HEK293 (cell line): ENCODE data around the gene FUT9.

Experiments
- CTCF ChIA-PET: fragments of 350-600 bp; formaldehyde crosslinking; extraction: SDS; loops from one replicate; lab custom pipeline; 2021; ENCODE audit warnings: antibody characterized with exemption; lab: Yijun Ruan, JAX
- POLR2A ChIA-PET: fragments of 300-600 bp; formaldehyde crosslinking; extraction: SDS; loops from one replicate; lab custom pipeline; 2020; ENCODE audit warnings: antibody characterized with exemption, inconsistent platforms; lab: Yijun Ruan, JAX
- H3K27ac ChIP-seq: fragments of 200-500 bp; sonication (Bioruptor generic); 2 replicates; pipeline ENCODE4 v1.5.1; 2014; ENCODE audit warnings: low read depth, low read length, control low read depth, inconsistent platforms; ENCODE audit errors: extremely low read depth
- H3K36me3 ChIP-seq, 2 experiments: fragments of 200-500 bp in 1 of 2; sonication (Bioruptor generic) in 1 of 2; 1 replicate in 1 of 2; 2 replicates in 1 of 2; pipeline ENCODE4 v1.5.1; 2014 to 2017; ENCODE audit warnings: inconsistent platforms in 2 of 2, low read length in 2 of 2; ENCODE audit not compliant: control insufficient read depth in 2 of 2, insufficient read depth in 1 of 2
- H3K4me1 ChIP-seq: fragments of 200-500 bp; sonication (Bioruptor generic); 2 replicates; pipeline ENCODE4 v1.5.1; 2014; ENCODE audit warnings: mild to moderate bottlenecking, low read length, inconsistent platforms; ENCODE audit not compliant: control insufficient read depth, insufficient read depth
- H3K4me3 ChIP-seq: 2 replicates; pipeline ENCODE4 v1.5.1; 2011; ENCODE audit warnings: low read depth, mild to moderate bottlenecking, control low read depth, low read length, moderate library complexity
- H3K9me3 ChIP-seq: fragments of 200-500 bp; sonication (Bioruptor generic); 2 replicates; pipeline ENCODE4 v1.5.1; 2014; ENCODE audit warnings: low read depth, low read length, inconsistent platforms; ENCODE audit not compliant: control insufficient read depth, insufficient read depth
- MEIS1 ChIP-seq: sonication (generic); formaldehyde crosslinking; IDR thresholded peaks from 2 replicates; pipeline ENCODE4 v1.8.1; 2022; ENCODE audit warnings: missing genetic modification reagents, mild to moderate bottlenecking, borderline replicate concordance
- REPIN1 ChIP-seq: fragments of 450-650 bp; formaldehyde crosslinking; IDR thresholded peaks from 2 replicates; pipeline ENCODE4 v1.5.1; 2017; ENCODE audit warnings: missing biosample characterization, missing genetic modification characterization, low read depth
- SCRT2 ChIP-seq: fragments of 450-650 bp; formaldehyde crosslinking; IDR thresholded peaks from 2 replicates; pipeline ENCODE4 v1.5.1; 2016; ENCODE audit warnings: missing biosample characterization, missing genetic modification characterization
- ZBTB20 ChIP-seq: fragments of 450-650 bp; formaldehyde crosslinking; IDR thresholded peaks from 2 replicates; pipeline ENCODE4 v1.5.1; 2016; ENCODE audit warnings: missing biosample characterization, missing genetic modification characterization
- ZFP69B ChIP-seq: fragments of 450-650 bp; formaldehyde crosslinking; IDR thresholded peaks from 2 replicates; pipeline ENCODE4 v1.5.1; 2016; ENCODE audit warnings: missing biosample characterization, missing genetic modification characterization
- ZNF112 ChIP-seq: fragments of 450-650 bp; formaldehyde crosslinking; IDR thresholded peaks from 2 replicates; pipeline ENCODE4 v1.5.0; 2017; ENCODE audit warnings: missing biosample characterization, missing genetic modification characterization
- ZNF202 ChIP-seq: fragments of 450-650 bp; formaldehyde crosslinking; IDR thresholded peaks from 2 replicates; pipeline ENCODE4 v1.5.1; 2016; ENCODE audit warnings: missing biosample characterization, missing genetic modification characterization, borderline replicate concordance
- ZNF544 ChIP-seq: fragments of 450-650 bp; formaldehyde crosslinking; IDR thresholded peaks from 2 replicates; pipeline ENCODE4 v1.5.0; 2017; ENCODE audit warnings: missing biosample characterization, missing genetic modification characterization
- ZNF555 ChIP-seq: fragments of 450-650 bp; formaldehyde crosslinking; conservative IDR thresholded peaks from 2 replicates; pipeline ENCODE4 v1.5.1; 2017; ENCODE audit warnings: missing biosample characterization, mild to moderate bottlenecking, missing genetic modification characterization, inconsistent platforms
- ZNF561 ChIP-seq: fragments of 450-650 bp; IDR thresholded peaks from 2 replicates; pipeline ENCODE4 v1.5.1; 2018; ENCODE audit warnings: missing biosample characterization, missing genetic modification characterization, borderline replicate concordance
- ZNF623 ChIP-seq: fragments of 450-650 bp; formaldehyde crosslinking; IDR thresholded peaks from 2 replicates; pipeline ENCODE4 v1.5.1; 2016; ENCODE audit warnings: missing biosample characterization, missing genetic modification characterization
- ZNF768 ChIP-seq: fragments of 450-650 bp; formaldehyde crosslinking; IDR thresholded peaks from 2 replicates; pipeline ENCODE4 v1.5.1; 2018; ENCODE audit warnings: missing biosample characterization, mild to moderate bottlenecking, missing genetic modification characterization
- ZNF791 ChIP-seq: fragments of 450-650 bp; formaldehyde crosslinking; IDR thresholded peaks from 2 replicates; pipeline ENCODE4 v1.5.1; 2016; ENCODE audit warnings: missing biosample characterization, missing genetic modification characterization
- ZNF830 ChIP-seq: fragments of 450-650 bp; IDR thresholded peaks from 2 replicates; pipeline ENCODE4 v1.5.0; 2018; ENCODE audit warnings: missing biosample characterization, missing genetic modification characterization, low read depth, mild to moderate bottlenecking, moderate library complexity
- TF ChIP-seq, protein P1 (sequence below): fragments of 450-650 bp; formaldehyde crosslinking; IDR thresholded peaks from 2 replicates; pipeline ENCODE4 v1.5.1; 2016; ENCODE audit warnings: missing biosample characterization, missing genetic modification characterization
- TF ChIP-seq, protein P2 (sequence below): fragments of 450-650 bp; formaldehyde crosslinking; IDR thresholded peaks from 2 replicates; pipeline ENCODE4 v1.5.1; 2017; ENCODE audit warnings: missing biosample characterization, missing genetic modification characterization
- TF ChIP-seq, protein P3 (sequence below): fragments of 450-650 bp; formaldehyde crosslinking; IDR thresholded peaks from 2 replicates; pipeline ENCODE4 v1.5.1; 2016; ENCODE audit warnings: missing biosample characterization, missing genetic modification characterization
- TF ChIP-seq, protein P4 (sequence below): fragments of 450-650 bp; formaldehyde crosslinking; IDR thresholded peaks from 2 replicates; pipeline ENCODE4 v1.5.1; 2016; ENCODE audit warnings: missing biosample characterization, missing genetic modification characterization

Gene FUT9

DNA sequence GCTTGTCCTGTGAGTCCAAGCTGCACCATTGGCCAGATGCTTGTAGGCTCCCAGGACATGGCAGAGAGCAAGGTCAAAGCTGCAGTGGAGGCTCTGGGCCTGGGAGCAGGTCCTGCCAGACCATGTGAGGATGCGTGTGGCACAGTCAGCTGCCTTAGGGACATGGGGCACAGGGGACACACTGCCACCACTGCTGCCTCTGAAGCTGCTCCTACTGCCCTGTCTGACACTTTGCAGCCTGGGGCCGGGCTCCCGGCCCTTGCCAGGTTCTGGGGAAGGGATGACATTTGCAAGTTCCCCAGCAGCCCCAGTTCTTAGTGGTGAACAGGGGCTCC lies 13.2 kb upstream of the FUT9 start (continued):
- TF ChIP-seq ZFP69B (tag by site-specific recombination) (no peak), ZNF544 (tag by site-specific recombination) (no peak)
- TF ChIP-seq, protein P1, sequence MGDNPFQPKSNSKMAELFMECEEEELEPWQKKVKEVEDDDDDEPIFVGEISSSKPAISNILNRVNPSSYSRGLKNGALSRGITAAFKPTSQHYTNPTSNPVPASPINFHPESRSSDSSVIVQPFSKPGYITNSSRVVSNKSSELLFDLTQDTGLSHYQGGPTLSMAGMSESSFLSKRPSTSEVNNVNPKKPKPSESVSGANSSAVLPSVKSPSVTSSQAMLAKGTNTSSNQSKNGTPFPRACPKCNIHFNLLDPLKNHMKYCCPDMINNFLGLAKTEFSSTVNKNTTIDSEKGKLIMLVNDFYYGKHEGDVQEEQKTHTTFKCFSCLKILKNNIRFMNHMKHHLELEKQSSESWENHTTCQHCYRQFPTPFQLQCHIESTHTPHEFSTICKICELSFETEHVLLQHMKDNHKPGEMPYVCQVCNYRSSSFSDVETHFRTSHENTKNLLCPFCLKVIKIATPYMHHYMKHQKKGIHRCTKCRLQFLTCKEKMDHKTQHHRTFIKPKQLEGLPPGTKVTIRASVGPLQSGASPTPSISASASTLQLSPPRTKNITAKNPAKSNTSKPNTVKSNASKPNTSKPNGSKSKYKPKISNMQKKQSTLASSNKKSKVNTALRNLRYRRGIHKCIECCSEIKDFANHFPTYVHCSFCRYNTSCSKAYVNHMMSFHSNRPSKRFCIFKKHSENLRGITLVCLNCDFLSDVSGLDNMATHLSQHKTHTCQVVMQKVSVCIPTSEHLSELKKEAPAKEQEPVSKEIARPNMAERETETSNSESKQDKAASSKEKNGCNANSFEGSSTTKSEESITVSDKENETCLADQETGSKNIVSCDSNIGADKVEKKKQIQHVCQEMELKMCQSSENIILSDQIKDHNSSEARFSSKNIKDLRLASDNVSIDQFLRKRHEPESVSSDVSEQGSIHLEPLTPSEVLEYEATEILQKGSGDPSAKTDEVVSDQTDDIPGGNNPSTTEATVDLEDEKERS (tag by site-specific recombination) = no peak

DNA sequence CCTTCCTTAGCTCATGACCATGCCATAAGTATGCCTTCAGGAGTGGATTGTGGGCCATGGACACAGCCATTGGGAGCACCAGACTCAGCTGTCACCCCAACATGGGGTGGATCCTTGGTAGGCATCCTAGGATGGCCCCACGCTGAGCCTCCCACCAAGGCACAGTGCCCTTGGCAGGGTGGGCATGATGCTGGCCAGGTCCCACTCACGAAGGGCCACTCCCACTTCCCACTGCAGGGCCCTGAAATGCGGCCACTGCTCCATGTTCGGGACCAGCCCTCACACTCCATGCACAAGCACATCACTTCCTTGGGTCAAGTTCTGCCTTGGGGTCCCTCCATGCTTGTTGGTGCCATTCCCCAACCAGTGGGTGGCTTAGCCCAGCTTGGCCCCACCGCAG lies 12.9 kb upstream of the FUT9 start:
- H3K4me3 ChIP-seq = no peak overlapping the region
- no peak for TF ChIP-seq ZBTB20
- TF ChIP-seq ZNF555 (tag by site-specific recombination) = no peak
- TF ChIP-seq ZNF830 = no peak
- TF ChIP-seq MEIS1 (CRISPR knock-in tag) = no peak
- TF ChIP-seq REPIN1 (tag by site-specific recombination) = no peak
- TF ChIP-seq ZNF561 (tag by site-specific recombination) = no peak
- TF ChIP-seq, protein P2, sequence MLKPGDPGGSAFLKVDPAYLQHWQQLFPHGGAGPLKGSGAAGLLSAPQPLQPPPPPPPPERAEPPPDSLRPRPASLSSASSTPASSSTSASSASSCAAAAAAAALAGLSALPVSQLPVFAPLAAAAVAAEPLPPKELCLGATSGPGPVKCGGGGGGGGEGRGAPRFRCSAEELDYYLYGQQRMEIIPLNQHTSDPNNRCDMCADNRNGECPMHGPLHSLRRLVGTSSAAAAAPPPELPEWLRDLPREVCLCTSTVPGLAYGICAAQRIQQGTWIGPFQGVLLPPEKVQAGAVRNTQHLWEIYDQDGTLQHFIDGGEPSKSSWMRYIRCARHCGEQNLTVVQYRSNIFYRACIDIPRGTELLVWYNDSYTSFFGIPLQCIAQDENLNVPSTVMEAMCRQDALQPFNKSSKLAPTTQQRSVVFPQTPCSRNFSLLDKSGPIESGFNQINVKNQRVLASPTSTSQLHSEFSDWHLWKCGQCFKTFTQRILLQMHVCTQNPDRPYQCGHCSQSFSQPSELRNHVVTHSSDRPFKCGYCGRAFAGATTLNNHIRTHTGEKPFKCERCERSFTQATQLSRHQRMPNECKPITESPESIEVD (tag by site-specific recombination) = no peak
- TF ChIP-seq, protein P3, sequence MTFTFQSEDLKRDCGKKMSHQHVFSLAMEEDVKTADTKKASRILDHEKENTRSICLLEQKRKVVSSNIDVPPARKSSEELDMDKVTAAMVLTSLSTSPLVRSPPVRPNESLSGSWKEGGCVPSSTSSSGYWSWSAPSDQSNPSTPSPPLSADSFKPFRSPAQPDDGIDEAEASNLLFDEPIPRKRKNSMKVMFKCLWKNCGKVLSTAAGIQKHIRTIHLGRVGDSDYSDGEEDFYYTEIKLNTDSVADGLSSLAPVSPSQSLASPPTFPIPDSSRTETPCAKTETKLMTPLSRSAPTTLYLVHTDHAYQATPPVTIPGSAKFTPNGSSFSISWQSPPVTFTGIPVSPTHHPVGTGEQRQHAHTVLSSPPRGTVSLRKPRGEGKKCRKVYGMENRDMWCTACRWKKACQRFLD = no peak
- TF ChIP-seq ZNF623 (tag by site-specific recombination) = no peak
- TF ChIP-seq ZNF791 (tag by site-specific recombination) = no peak
- TF ChIP-seq SCRT2 = no peak
- no peak for TF ChIP-seq ZNF202 (tag by site-specific recombination)
- TF ChIP-seq ZNF768 (tag by site-specific recombination) = no peak
- TF ChIP-seq, protein P4, sequence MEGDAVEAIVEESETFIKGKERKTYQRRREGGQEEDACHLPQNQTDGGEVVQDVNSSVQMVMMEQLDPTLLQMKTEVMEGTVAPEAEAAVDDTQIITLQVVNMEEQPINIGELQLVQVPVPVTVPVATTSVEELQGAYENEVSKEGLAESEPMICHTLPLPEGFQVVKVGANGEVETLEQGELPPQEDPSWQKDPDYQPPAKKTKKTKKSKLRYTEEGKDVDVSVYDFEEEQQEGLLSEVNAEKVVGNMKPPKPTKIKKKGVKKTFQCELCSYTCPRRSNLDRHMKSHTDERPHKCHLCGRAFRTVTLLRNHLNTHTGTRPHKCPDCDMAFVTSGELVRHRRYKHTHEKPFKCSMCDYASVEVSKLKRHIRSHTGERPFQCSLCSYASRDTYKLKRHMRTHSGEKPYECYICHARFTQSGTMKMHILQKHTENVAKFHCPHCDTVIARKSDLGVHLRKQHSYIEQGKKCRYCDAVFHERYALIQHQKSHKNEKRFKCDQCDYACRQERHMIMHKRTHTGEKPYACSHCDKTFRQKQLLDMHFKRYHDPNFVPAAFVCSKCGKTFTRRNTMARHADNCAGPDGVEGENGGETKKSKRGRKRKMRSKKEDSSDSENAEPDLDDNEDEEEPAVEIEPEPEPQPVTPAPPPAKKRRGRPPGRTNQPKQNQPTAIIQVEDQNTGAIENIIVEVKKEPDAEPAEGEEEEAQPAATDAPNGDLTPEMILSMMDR = no peak
- no peak for TF ChIP-seq ZNF112
- TF ChIP-seq, protein P1 (tag by site-specific recombination) = no peak
- no peak overlapping the region for H3K27ac ChIP-seq
- H3K36me3 ChIP-seq = no peaks in the 10 kb centered on the region
- POLR2A ChIA-PET = no interaction called here
- H3K4me1 ChIP-seq = no peaks in the 10 kb centered on the region
- no peaks in the 10 kb centered on the region for H3K9me3 ChIP-seq
- CTCF ChIA-PET = no interaction called here
